Measurements from ENCODE around the gene VOPP1. TPM values are rescaled to one million over a fixed set of nuclear protein-coding genes. Genes with fewer than 3 reads are reported as not detected.

VOPP1 gene
- total RNA-seq, 2 experiments from 2014 or later, result 32.6 to 34.7 TPM

GRCh38 chr7:55452971-55453370 is 119.3 kb downstream of the VOPP1 start:
- ChIA-PET POLR2A (interaction anchor here (0.6 kb wide), 1 partner anchor 80 kb away, joined by 3 read pairs; no protein-coding TSS in a partner anchor), CTCF (interaction anchor here (0.9 to 2.0 kb wide), 3 partner anchors 9 to 37 kb away, joined by 3 to 5 read pairs (median 3); no protein-coding TSS in a partner anchor)
- TF ChIP-seq CTCF (IDR thresholded peaks at IDR 0.05), result no peak
- no peak overlapping the region for H3K27ac Mint-ChIP-seq
- H3K36me3 Mint-ChIP-seq (ENCODE audit: low read depth), result peaks cover 13% of the 10 kb centered on the region
- no peak for DNase-seq
- no peaks in the 10 kb centered on the region for H3K27me3 Mint-ChIP-seq
- intact Hi-C loops (cut with micrococcal nuclease), result no loop called here
- H3K4me1 Mint-ChIP-seq (ENCODE audit: low read depth), result peaks cover 26% of the 10 kb centered on the region
- H3K4me3 Mint-ChIP-seq, result no peak overlapping the region
- H3K9me3 Mint-ChIP-seq, result peaks cover 20% of the 10 kb centered on the region
- no peak for ATAC-seq

- no peaks in the 10 kb centered on the region for H3K27me3 Mint-ChIP-seq
- ATAC-seq, result no peak
- no peak for TF ChIP-seq CTCF (IDR thresholded peaks at IDR 0.05)
- POLR2A ChIA-PET, result no interaction called here
- peaks cover 24% of the 10 kb centered on the region for H3K4me1 Mint-ChIP-seq (ENCODE audit: low read depth)
- intact Hi-C loops (cut with micrococcal nuclease), result loop anchor here (5.0 kb wide), 1 partner anchor 53 kb away; no protein-coding TSS in a partner anchor
- H3K27ac Mint-ChIP-seq, result no peak overlapping the region
- no peak for DNase-seq
- H3K36me3 Mint-ChIP-seq (ENCODE audit: low read depth), result peaks cover 8% of the 10 kb centered on the region
- H3K9me3 Mint-ChIP-seq, result peaks cover 4% of the 10 kb centered on the region
- CTCF ChIA-PET, result no interaction called here
- no peak overlapping the region for H3K4me3 Mint-ChIP-seq
Observed at GRCh38 chr7:55449992-55450535, 122.2 kb downstream of the VOPP1 start.

DNA sequence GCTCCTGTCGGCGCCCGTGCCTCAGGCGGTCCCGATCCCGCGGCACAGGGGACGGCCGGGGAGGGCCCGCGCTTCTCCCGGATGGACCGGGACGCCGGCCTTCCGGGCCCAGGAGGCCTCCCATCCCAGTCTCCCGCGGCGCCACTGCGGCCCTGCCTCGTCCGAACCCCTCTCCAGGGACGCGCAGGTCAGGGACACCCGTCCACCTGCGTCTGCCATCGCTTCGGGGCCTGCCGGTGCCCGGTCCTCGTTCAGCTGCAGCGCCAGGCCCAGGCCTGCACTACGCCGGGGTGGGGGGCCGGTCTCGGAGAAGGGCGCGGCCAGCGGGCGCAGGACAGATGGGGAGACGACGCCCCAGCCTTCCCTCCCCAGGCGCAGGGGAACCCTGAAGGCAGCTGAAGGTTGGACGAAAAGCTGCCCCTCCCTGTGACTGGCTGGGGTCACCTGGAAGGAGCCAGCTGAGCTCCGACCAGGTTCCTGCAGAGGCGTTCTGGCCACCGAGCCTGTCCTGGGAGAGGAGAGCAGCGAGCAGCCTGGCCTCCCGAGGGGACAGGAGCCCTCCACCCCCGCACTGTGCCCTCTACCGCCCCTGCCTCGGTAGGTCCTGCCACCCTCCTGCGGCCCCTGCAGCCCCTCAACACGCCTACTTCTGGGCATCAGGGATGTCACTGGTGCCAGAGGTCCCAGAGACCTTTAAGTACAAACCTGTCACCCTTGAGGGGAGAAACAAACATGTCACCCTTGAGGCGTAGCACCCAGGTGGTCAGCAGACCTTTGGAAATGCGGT is 122.9 kb downstream of the VOPP1 start:
- H3K4me3 Mint-ChIP-seq, result no peak overlapping the region
- H3K36me3 Mint-ChIP-seq (ENCODE audit: low read depth), result peaks cover 4% of the 10 kb centered on the region
- ChIA-PET POLR2A (no interaction called here), CTCF (no interaction called here)
- no peak for ATAC-seq
- TF ChIP-seq CTCF (IDR thresholded peaks at IDR 0.05), result no peak
- H3K9me3 Mint-ChIP-seq, result no peaks in the 10 kb centered on the region
- intact Hi-C loops (cut with micrococcal nuclease), result loop anchor here (5.0 kb wide), 1 partner anchor 52 kb away; no protein-coding TSS in a partner anchor
- no peak overlapping the region for H3K27ac Mint-ChIP-seq
- H3K4me1 Mint-ChIP-seq (ENCODE audit: low read depth), result peaks cover 23% of the 10 kb centered on the region
- DNase-seq, result no peak
- no peaks in the 10 kb centered on the region for H3K27me3 Mint-ChIP-seq

- intact Hi-C loops (cut with micrococcal nuclease), result loop anchor here (5.0 kb wide), 1 partner anchor 51 kb away; no protein-coding TSS in a partner anchor
- no peak for TF ChIP-seq CTCF (IDR thresholded peaks at IDR 0.05)
- Mint-ChIP-seq H3K4me1 (ENCODE audit: low read depth) (peaks cover 20% of the 10 kb centered on the region), H3K27ac (no peak overlapping the region), H3K9me3 (no peaks in the 10 kb centered on the region), H3K4me3 (no peak overlapping the region), H3K27me3 (no peaks in the 10 kb centered on the region), H3K36me3 (ENCODE audit: low read depth) (peaks cover 4% of the 10 kb centered on the region)
- POLR2A ChIA-PET, result no interaction called here
- CTCF ChIA-PET, result no interaction called here
- DNase-seq (no peak), ATAC-seq (no peak)
Observed at GRCh38 chr7:55448526-55448925, 123.8 kb downstream of the VOPP1 start.

DNA sequence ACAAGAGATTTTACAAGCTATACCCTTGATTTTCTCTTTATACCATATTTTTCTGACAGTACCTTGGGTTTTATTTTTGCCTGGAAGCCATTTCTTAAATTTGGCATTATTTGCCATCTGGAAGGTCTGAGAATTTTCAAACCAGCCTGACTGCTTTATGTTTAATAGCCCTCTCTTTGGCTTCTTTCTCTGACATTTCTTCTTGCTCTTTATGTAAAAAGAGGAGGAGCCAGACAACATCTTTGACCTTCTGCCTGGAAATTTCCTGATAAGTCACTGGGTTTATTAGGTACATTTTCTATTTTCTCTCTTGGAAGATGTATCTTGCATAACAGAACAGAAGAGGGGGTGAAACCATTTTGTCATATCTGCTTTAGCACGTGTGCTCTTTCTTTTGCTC is 127.5 kb downstream of the VOPP1 start:
- DNase-seq (no peak), ATAC-seq (no peak)
- peaks cover 13% of the 10 kb centered on the region for H3K4me1 Mint-ChIP-seq (ENCODE audit: low read depth)
- ChIA-PET CTCF (interaction anchor here (0.5 to 1.4 kb wide), 3 partner anchors 8 to 690 kb away, joined by 3 to 4 read pairs (median 3); no protein-coding TSS in a partner anchor), POLR2A (interaction anchor here (1.3 kb wide), 1 partner anchor 127 kb away, joined by 3 read pairs; the partner anchor contains the start of gene VOPP1)
- H3K4me3 Mint-ChIP-seq, result no peak overlapping the region
- no peak overlapping the region for H3K27ac Mint-ChIP-seq
- H3K9me3 Mint-ChIP-seq, result no peaks in the 10 kb centered on the region
- TF ChIP-seq CTCF (IDR thresholded peaks at IDR 0.05), result no peak
- H3K36me3 Mint-ChIP-seq (ENCODE audit: low read depth), result no peaks in the 10 kb centered on the region
- no peaks in the 10 kb centered on the region for H3K27me3 Mint-ChIP-seq
- intact Hi-C loops (cut with micrococcal nuclease), result loop anchor here (5.0 kb wide), 1 partner anchor 47 kb away; no protein-coding TSS in a partner anchor
